Sigmoid colon (tissue), 7 donors: ENCODE measurements around the gene SYCP3. TPM values are rescaled to one million over a fixed set of nuclear protein-coding genes. Genes with fewer than 3 reads are reported as not detected.
"Not testable (repeated sequence)": the region's sequence is repeated elsewhere in the genome, so short reads cannot be mapped to it uniquely, and the experiment has no call there.

ENCODE experiments used
- DNase-seq: peaks from one replicate; pipeline ENCODE4 v3.0.0-alpha.2; 2019
- H3K27ac ChIP-seq, 4 donors: fragments of 200-600 bp; sonication (generic); one replicate each; pipeline ENCODE4 v1.5.1; 2016 to 2019; ENCODE audit warnings: mild to moderate bottlenecking in 1 of 4
- H3K27me3 ChIP-seq, 3 donors: fragments of 200-600 bp; sonication (generic); one replicate each; pipeline ENCODE4 v1.5.1; 2019; ENCODE audit warnings: mild to moderate bottlenecking in 1 of 3
- H3K36me3 ChIP-seq, 4 donors: fragments of 200-600 bp; sonication (generic); one replicate each; pipeline ENCODE4 v1.5.1; 2016 to 2019
- H3K4me1 ChIP-seq, 4 donors: fragments of 200-600 bp; sonication (generic); one replicate each; pipeline ENCODE4 v1.5.1; 2017 to 2019
- H3K4me3 ChIP-seq, 4 donors: fragments of 200-600 bp; sonication (generic); one replicate each; pipeline ENCODE4 v1.5.1; 2017 to 2019; ENCODE audit warnings: mild to moderate bottlenecking in 2 of 4, moderate library complexity in 1 of 4
- H3K9me3 ChIP-seq, 4 donors: fragments of 200-600 bp in 3 of 4; sonication (generic) in 3 of 4; one replicate each; pipeline versions ENCODE4 v1.5.1 to v1.6.1; 2013 to 2019
- CTCF ChIP-seq, 4 experiments: fragments of 450-650 bp in 3 of 4; fragments of 200-600 bp in 1 of 4; IDR thresholded peaks; one replicate each; pipeline ENCODE4 v1.5.1; 2016 to 2019; ENCODE audit warnings: antibody characterized with exemption in 4 of 4, mild to moderate bottlenecking in 3 of 4, moderate library complexity in 2 of 4
- EP300 ChIP-seq, 4 donors: sonication (generic); formaldehyde crosslinking; IDR thresholded peaks; one replicate each; pipeline ENCODE4 v1.6.1; 2017; ENCODE audit warnings: antibody characterized with exemption in 4 of 4
- POLR2A ChIP-seq, 2 donors: fragments of 450-650 bp; IDR thresholded peaks; one replicate each; pipeline ENCODE4 v1.6.1; 2016; ENCODE audit warnings: antibody characterized with exemption in 2 of 2, mild to moderate bottlenecking in 2 of 2, moderate library complexity in 2 of 2
- POLR2AphosphoS5 ChIP-seq, 4 donors: sonication (generic); formaldehyde crosslinking; IDR thresholded peaks; one replicate each; pipeline ENCODE4 v1.6.1; 2017; ENCODE audit warnings: antibody characterized with exemption in 4 of 4
- WGBS, 2 donors: extraction: QIAGEN DNeasy Blood & Tissue Kit; methylation state at CpG; one replicate each; pipeline ENCODE4 v1.1.7; 2013; 5-methylcytosine and 5-hydroxymethylcytosine counted together
- intact Hi-C: fragments of 100-400 bp; cut with DNase I; formaldehyde crosslinking; loops from one replicate; pipeline ENCODE4 v1.15.1; 2023
- polyA plus RNA-seq, 3 donors: library from polyadenylated mRNA; stranded (reverse); fragments of 200-250 nt; gene quantifications; one replicate each; pipeline ENCODE4 v1.2.3, GENCODE V29; 2013
- total RNA-seq, 4 donors: library from RNA; depleted of rRNA; stranded (reverse); fragments of >200 nt; gene quantifications; one replicate each; pipeline ENCODE4 v1.1.0, GENCODE V29; 2016
- donor health status: healthy with polysubstance abuse.
- donor health status: Bipolar disorder and iron deficiency.
- donor health status: healthy.

Gene SYCP3
- total and polyA plus RNA-seq, 7 donors: 0.14 to 0.36 (median 0.19) TPM; not detected in 4

- Histone ChIP-seq H3K9me3 (no peaks in the 10 kb centered on the region), H3K27ac (no peak overlapping the region), H3K4me3 (no peak overlapping the region), H3K27me3 (no peaks in the 10 kb centered on the region), H3K36me3 (no peaks in the 10 kb centered on the region), H3K4me1 (peaks cover 0 to 6% (median 3%) of the 10 kb centered on the region in 4 donors)
- DNase-seq: no peak
- TF ChIP-seq POLR2AphosphoS5 (IDR thresholded peaks at IDR 0.05) (no peak), CTCF (IDR thresholded peaks at IDR 0.05) (no peak), POLR2A (IDR thresholded peaks at IDR 0.05) (no peak), EP300 (IDR thresholded peaks at IDR 0.05) (no peak)
- WGBS, 2 donors: 13 to 55% methylated on average over 3 of the region's 3 CpGs
- intact Hi-C loops: no loop called here
Observed at GRCh38 chr12:101690544-101691098, 48.6 kb downstream of the SYCP3 start.

DNA sequence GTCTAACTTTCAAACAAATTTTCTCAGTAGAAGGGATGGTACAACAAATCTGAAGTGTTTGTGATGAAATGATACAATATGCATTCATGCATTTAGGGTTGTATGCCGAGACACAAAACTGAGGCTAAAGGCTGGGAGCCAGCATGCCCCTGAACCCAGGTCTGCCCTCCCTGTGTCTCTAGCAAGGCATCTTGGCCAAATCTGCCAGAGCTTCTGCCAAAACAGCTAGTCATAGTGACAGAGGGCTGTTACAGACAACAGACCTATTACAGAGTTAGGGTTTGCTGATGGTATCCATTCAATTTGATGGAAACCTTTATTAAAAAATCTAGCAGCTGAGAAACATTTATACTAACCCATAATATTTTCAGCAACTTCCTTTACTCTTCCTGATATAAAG is 53.1 kb downstream of the SYCP3 start:
- Histone ChIP-seq H3K27me3 (no peaks in the 10 kb centered on the region), H3K4me1 (no peaks in the 10 kb centered on the region), H3K4me3 (no peak overlapping the region), H3K27ac (no peak overlapping the region), H3K36me3 (no peaks in the 10 kb centered on the region), H3K9me3 (no peaks in the 10 kb centered on the region)
- TF ChIP-seq POLR2A (IDR thresholded peaks at IDR 0.05): no peak
- no peak for TF ChIP-seq CTCF (IDR thresholded peaks at IDR 0.05)
- TF ChIP-seq EP300 (IDR thresholded peaks at IDR 0.05): no peak
- no peak for TF ChIP-seq POLR2AphosphoS5 (IDR thresholded peaks at IDR 0.05)
- WGBS, 2 donors: 91 to 98% methylated on average over 1 of the region's 1 CpG
- intact Hi-C loops: no loop called here
- DNase-seq: no peak

DNA sequence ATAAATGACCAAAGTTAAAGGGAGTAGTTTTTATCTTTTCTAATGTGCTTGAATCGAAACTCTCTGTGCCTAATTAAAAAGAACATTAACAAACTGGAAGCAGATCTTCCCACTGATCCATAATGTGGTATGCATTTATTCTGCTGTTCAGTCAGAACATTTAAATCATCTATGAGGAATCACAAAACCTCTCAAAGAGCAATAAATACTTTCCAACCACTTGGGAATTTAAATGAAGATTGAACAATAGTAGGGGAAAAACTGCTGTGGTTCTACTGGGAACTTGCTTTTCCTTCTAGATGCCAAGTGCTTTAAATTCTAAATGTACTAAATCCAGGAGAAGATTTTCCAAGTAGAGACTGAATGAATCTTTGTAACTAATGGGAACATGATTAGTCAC is 54.2 kb downstream of the SYCP3 start:
- Histone ChIP-seq H3K27me3 (no peaks in the 10 kb centered on the region), H3K27ac (no peak overlapping the region), H3K4me1 (peaks cover 0 to 3% (median 0%) of the 10 kb centered on the region in 4 donors), H3K4me3 (no peak overlapping the region), H3K9me3 (no peaks in the 10 kb centered on the region), H3K36me3 (no peaks in the 10 kb centered on the region)
- 90 to 93% methylated on average over 1 of the region's 1 CpG for WGBS, 2 donors
- no peak for TF ChIP-seq POLR2AphosphoS5 (IDR thresholded peaks at IDR 0.05)
- TF ChIP-seq POLR2A (IDR thresholded peaks at IDR 0.05): no peak
- TF ChIP-seq CTCF (IDR thresholded peaks at IDR 0.05): no peak
- TF ChIP-seq EP300 (IDR thresholded peaks at IDR 0.05): no peak
- intact Hi-C loops: no loop called here
- no peak for DNase-seq

GRCh38 chr12:101681627-101682026 is 57.6 kb downstream of the SYCP3 start:
- H3K9me3 ChIP-seq, H3K36me3 ChIP-seq, H3K4me3 ChIP-seq, DNase-seq, H3K4me1 ChIP-seq, H3K27me3 ChIP-seq, intact Hi-C loops, H3K27ac ChIP-seq: not testable (repeated sequence)
- 42 to 78% methylated on average over 6 of the region's 6 CpGs for WGBS, 2 donors

DNA sequence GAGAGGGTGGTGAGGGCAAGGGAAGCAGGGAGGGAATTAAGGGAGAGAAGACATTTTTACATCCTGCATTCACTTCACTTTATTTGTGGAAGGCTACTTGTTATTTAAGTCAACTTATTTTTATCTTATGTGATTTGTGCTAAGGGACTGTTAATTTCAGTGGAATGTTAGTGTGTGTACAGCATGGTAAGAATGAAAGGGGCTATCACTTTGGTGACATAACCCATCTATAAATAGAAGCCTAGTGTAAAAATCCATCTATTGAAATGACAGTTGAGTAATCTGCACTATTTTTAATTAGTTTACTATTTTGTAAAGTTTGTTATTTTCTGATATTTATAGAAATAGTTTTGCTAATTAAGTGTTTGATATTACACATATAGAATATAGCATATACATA is 58.6 kb downstream of the SYCP3 start:
- intact Hi-C loops: no loop called here
- no peak overlapping the region for H3K27ac ChIP-seq
- no peak overlapping the region for H3K4me3 ChIP-seq
- H3K27me3 ChIP-seq: no peaks in the 10 kb centered on the region
- no peak for TF ChIP-seq EP300 (IDR thresholded peaks at IDR 0.05)
- TF ChIP-seq CTCF (IDR thresholded peaks at IDR 0.05): no peak
- TF ChIP-seq POLR2AphosphoS5 (IDR thresholded peaks at IDR 0.05): no peak
- TF ChIP-seq POLR2A (IDR thresholded peaks at IDR 0.05): no peak
- H3K9me3 ChIP-seq: no peaks in the 10 kb centered on the region
- no peak for DNase-seq
- H3K4me1 ChIP-seq: peaks cover 0 to 5% (median 0%) of the 10 kb centered on the region in 4 donors
- H3K36me3 ChIP-seq: no peaks in the 10 kb centered on the region
